GM10248 (cell line): Measurements from ENCODE around the gene RTN4IP1.
A peak's percentile ranks its signal among the peaks of the same experiment; 100 is the strongest.
"Not testable (repeated sequence)": the region's sequence is repeated elsewhere in the genome, so short reads cannot be mapped to it uniquely, and the experiment has no call there.

Source experiments
- CTCF ChIA-PET: fragments of 300-600 bp; sonication (Branson Sonifier 250); formaldehyde crosslinking; extraction: SDS; loops from one replicate; lab custom pipeline; 2021; ENCODE audit warnings: antibody characterized with exemption; lab: Yijun Ruan, JAX
- POLR2A ChIA-PET: fragments of 350-650 bp; sonication (Branson Sonifier 250); formaldehyde crosslinking; extraction: SDS; loops from one replicate; lab custom pipeline; 2020; ENCODE audit warnings: antibody characterized with exemption; lab: Yijun Ruan, JAX
- DNase-seq: peaks from one replicate; pipeline ENCODE4 v3.0.0; 2012; ENCODE audit errors: extremely low spot score
- CTCF ChIP-seq: IDR thresholded peaks from 2 replicates; pipeline ENCODE4 v1.5.1; 2012; ENCODE audit warnings: mild to moderate bottlenecking, low read depth; ENCODE audit errors: extremely low read depth, missing control alignments, control extremely low read depth

RTN4IP1 gene

GRCh38 chr6:106630366-106630765 lies 1.1 kb upstream of the RTN4IP1 start:
- POLR2A ChIA-PET, result no interaction called here
- CTCF ChIA-PET, result interaction anchor here (0.9 to 1.0 kb wide), 2 partner anchors 21 to 294 kb away, joined by 3 to 4 read pairs; no protein-coding TSS in a partner anchor
- TF ChIP-seq CTCF, result no peak
- peak; percentile 30 for DNase-seq

GRCh38 chr6:106629859-106630163 lies 513 bp upstream of the RTN4IP1 start:
- ChIA-PET POLR2A (no interaction called here), CTCF (interaction anchor here (1.0 kb wide), 1 partner anchor 294 kb away, joined by 4 read pairs; no protein-coding TSS in a partner anchor)
- DNase-seq, result no peak
- TF ChIP-seq CTCF, result no peak

DNA sequence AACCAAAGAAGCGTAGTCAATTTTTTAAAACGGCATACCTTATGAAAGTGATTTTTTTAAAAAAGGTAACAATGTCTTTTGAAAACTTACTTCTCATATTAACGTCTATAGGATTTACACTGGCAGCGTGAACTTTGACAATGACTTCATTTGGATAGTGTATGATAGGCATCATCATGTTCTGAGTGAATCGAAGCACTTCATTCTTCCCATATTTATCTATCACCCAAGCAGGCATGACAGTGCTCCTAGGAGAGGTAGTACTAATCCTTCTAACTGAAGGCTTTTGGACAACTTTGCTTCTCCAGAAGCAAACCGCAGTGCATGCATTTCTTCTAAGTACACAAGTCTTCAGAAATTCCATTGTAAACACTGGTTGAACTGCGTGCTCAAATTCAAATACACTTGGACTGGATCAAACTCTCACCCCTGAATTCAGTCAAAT lies 618 bp downstream of the RTN4IP1 start:
- DNase-seq, result no peak
- ChIA-PET CTCF (interaction anchor here (1.3 to 1.7 kb wide), 2 partner anchors 15 to 20 kb away, joined by 4 to 5 read pairs; no protein-coding TSS in a partner anchor), POLR2A (no interaction called here)
- TF ChIP-seq CTCF, result no peak

- CTCF ChIA-PET, result interaction anchor here (1.3 to 1.7 kb wide), 2 partner anchors 14 to 19 kb away, joined by 4 to 5 read pairs; no protein-coding TSS in a partner anchor
Observed at GRCh38 chr6:106627760-106628159, 1.5 kb downstream of the RTN4IP1 start.

DNA sequence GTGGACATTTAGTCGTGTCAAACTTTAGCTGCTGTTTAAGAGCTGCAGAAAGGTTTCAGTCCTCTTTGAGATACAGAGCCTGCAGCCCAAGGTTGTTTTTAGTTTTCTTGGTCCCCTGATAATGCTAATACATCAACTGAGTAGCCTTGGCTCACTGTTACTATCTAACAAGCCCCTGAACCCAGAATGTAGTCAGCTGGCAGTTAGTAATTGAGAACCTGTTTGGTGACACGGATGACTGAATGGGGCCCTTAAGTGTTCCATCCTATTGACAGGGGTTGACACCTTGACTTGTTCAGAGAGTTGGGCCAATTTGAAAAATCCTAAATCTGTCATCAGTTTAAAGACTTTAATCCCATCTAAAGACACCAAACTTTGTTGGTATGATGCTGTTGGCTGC lies 2.8 kb downstream of the RTN4IP1 start:
- no peak for TF ChIP-seq CTCF
- DNase-seq, result no peak
- ChIA-PET CTCF (interaction anchor here (1.2 to 2.5 kb wide), 2 partner anchors 15 to 17 kb away, joined by 3 to 6 read pairs; no protein-coding TSS in a partner anchor), POLR2A (no interaction called here)

More at GRCh38 chr6:106627760-106628159, 1.5 kb downstream of the RTN4IP1 start:
- POLR2A ChIA-PET, DNase-seq: not testable (repeated sequence)

DNA sequence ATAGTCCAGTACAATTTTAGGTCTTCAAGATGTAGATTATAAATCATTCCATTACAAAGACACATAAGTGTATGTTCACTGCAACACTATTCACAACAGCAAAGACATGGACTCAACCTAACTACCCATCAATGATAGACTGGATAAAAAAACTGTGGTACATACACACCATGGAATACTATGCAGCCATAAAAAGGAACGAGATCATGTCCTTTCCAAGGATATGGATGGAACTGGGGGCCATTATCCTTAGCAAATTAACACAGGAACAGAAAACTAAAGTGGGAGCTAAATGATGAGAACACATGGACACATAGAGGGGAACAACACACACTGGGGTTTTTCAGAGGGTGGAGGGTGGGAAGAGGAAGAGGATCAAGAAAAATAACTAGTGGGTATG lies 6.3 kb downstream of the RTN4IP1 start:
- ChIA-PET CTCF (interaction anchor here (1.4 kb wide), 1 partner anchor 356 kb away, joined by 6 read pairs; no protein-coding TSS in a partner anchor), POLR2A (no interaction called here)
- no peak for TF ChIP-seq CTCF
- DNase-seq, result no peak

DNA sequence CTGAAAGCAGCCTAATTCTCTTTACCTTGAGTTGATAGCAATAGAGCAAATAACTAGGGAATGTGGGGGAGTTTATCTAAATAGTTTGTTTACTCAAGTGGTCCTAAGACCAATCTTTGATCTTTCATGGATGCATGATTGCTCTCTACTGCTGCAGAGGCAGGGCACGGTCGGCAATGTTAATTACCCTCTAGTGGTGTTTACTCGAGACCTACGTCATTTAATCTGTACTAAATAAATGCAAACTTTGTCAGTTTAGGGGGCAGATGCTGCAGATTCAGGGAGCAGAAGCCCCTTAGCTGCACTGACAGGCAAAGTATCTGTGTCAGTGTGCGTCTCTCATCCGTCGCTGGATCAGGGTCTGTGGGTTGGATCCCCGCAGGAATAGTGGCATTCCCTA lies 6.9 kb downstream of the RTN4IP1 start:
- no peak for TF ChIP-seq CTCF
- ChIA-PET POLR2A (no interaction called here), CTCF (interaction anchor here (1.4 to 1.5 kb wide), 2 partner anchors 14 to 357 kb away, joined by 6 to 8 read pairs; no protein-coding TSS in a partner anchor)
- DNase-seq, result no peak
